HG03097 (cell line): Measurements from ENCODE around the gene PLBD2.

ENCODE experiments used
- ATAC-seq: cut with Tn5 transposase; IDR thresholded peaks from one replicate; pipeline ENCODE4 v1.9.1; 2021; ENCODE audit not compliant: unreplicated experiment, low FRiP score

PLBD2 gene

GRCh38 chr12:113392520-113392919 is 34.1 kb downstream of the PLBD2 start:
- ATAC-seq: no peak

GRCh38 chr12:113392988-113393579 is 34.7 kb downstream of the PLBD2 start:
- ATAC-seq: no peak

GRCh38 chr12:113393749-113394148 is 35.4 kb downstream of the PLBD2 start:
- no peak for ATAC-seq

- no peak for ATAC-seq
Observed at GRCh38 chr12:113395119-113395518, 36.7 kb downstream of the PLBD2 start.

- no peak for ATAC-seq
Observed at GRCh38 chr12:113396200-113396599, 37.8 kb downstream of the PLBD2 start.

- no peak for ATAC-seq
Observed at GRCh38 chr12:113396828-113397496, 38.6 kb downstream of the PLBD2 start.

- no peak for ATAC-seq
Observed at GRCh38 chr12:113397497-113398197, 39.3 kb downstream of the PLBD2 start.

GRCh38 chr12:113398346-113399290 is 40.2 kb downstream of the PLBD2 start:
- no peak for ATAC-seq

- no peak for ATAC-seq
Observed at GRCh38 chr12:113399490-113399889, 41.1 kb downstream of the PLBD2 start.

GRCh38 chr12:113400362-113400761 is 42.0 kb downstream of the PLBD2 start:
- no peak for ATAC-seq

- ATAC-seq: no peak
Observed at GRCh38 chr12:113401066-113402000, 42.9 kb downstream of the PLBD2 start.

- no peak for ATAC-seq
Observed at GRCh38 chr12:113402586-113403260, 44.3 kb downstream of the PLBD2 start.

GRCh38 chr12:113403435-113404415 is 45.3 kb downstream of the PLBD2 start, which contains the start of gene SDS:
TSS of gene SDS (minus strand) at chr12:113403887. CDS start at chr12:113399708, 4,179 bp downstream.
- ATAC-seq: no peak

GRCh38 chr12:113405694-113406093 is 47.3 kb downstream of the PLBD2 start:
- no peak for ATAC-seq

- ATAC-seq: no peak
Observed at GRCh38 chr12:113407931-113408600, 49.7 kb downstream of the PLBD2 start.

GRCh38 chr12:113408756-113409298 is 50.4 kb downstream of the PLBD2 start:
- ATAC-seq: no peak
